HCT116 (cell line): Measurements from ENCODE around the gene PVRIG. TPM values are rescaled to one million over a fixed set of nuclear protein-coding genes. Genes with fewer than 3 reads are reported as not detected.
"Not testable (repeated sequence)": the region's sequence is repeated elsewhere in the genome, so short reads cannot be mapped to it uniquely, and the experiment has no call there.

Source experiments
- ATAC-seq: fragments of 200-7000 bp; cut with Tn5 transposase; 2 replicates; pipeline ENCODE4 v1.9.1; 2020; ENCODE audit warnings: mild to moderate bottlenecking, moderate library complexity
- BruUV-seq: library from RNA; stranded (reverse); fragments of 400-500 nt; replicated peaks from 2 replicates; lab custom pipeline; 2021; lab: Mats Ljungman, UMichigan
- CTCF ChIA-PET: fragments of 300-600 bp; sonication (Branson Sonifier 250); formaldehyde crosslinking; loops from one replicate; lab custom pipeline; 2021; ENCODE audit warnings: antibody characterized with exemption; lab: Charles Lee
- POLR2A ChIA-PET: fragments of 300-600, 350-600 bp; sonication (Branson Sonifier 250); formaldehyde crosslinking; loops from one replicate; lab custom pipeline; 2021; ENCODE audit warnings: antibody characterized with exemption; lab: Charles Lee
- RAD21 ChIA-PET, 2 experiments: fragments of 300-600 bp; sonication (Branson Sonifier 250); formaldehyde crosslinking; loops; one replicate each; lab custom pipeline; 2023; ENCODE audit warnings: low total read pairs in 2 of 2; ENCODE audit not compliant: uncharacterized antibody in 2 of 2, unreplicated experiment in 2 of 2, low non-redundant PET in 1 of 2; lab: Charles Lee
- DNase-seq: peaks from one replicate; pipeline ENCODE4 v3.0.0-alpha.2; 2010; ENCODE audit warnings: low read depth, low spot score
- H2AFZ ChIP-seq: fragments of 200-600 bp; shearing (Covaris generic), sonication (generic); 2 replicates; pipeline ENCODE4 v1.6.1; 2017; ENCODE audit warnings: low read depth, mixed run types, mixed read lengths, antibody characterized with exemption, low read length; ENCODE audit not compliant: poor library complexity, severe bottlenecking
- H3K27ac ChIP-seq: 2 replicates; pipeline ENCODE4 v1.5.1; 2012; ENCODE audit warnings: low read depth, low read length
- H3K27me3 ChIP-seq: fragments of 200-600 bp; sonication (generic); 2 replicates; pipeline ENCODE4 v1.6.1; 2016; ENCODE audit warnings: mixed run types, low read length, mixed read lengths; ENCODE audit not compliant: insufficient read depth
- H3K36me3 ChIP-seq, 2 experiments: fragments of 200-500 bp in 1 of 2; fragments of 200-600 bp in 1 of 2; sonication (Bioruptor generic) in 1 of 2; sonication (generic) in 1 of 2; 2 replicates each; pipeline versions ENCODE4 v1.5.1 to v1.6.1; 2014 to 2016; ENCODE audit warnings: low read length in 2 of 2, inconsistent platforms in 1 of 2, mixed read lengths in 1 of 2, mixed run types in 1 of 2; ENCODE audit not compliant: insufficient read depth in 2 of 2, control insufficient read depth in 1 of 2
- H3K4me1 ChIP-seq, 2 experiments: fragments of 200-600 bp in 1 of 2; sonication (generic) in 1 of 2; 2 replicates each; pipeline versions ENCODE4 v1.5.1 to v1.6.1; 2012 to 2017; ENCODE audit warnings: low read length in 2 of 2, inconsistent platforms in 1 of 2, mild to moderate bottlenecking in 1 of 2, mixed read lengths in 1 of 2, mixed run types in 1 of 2, moderate library complexity in 1 of 2; ENCODE audit not compliant: insufficient read depth in 2 of 2, control insufficient read depth in 1 of 2
- H3K4me2 ChIP-seq: fragments of 200-600 bp; sonication (generic); 2 replicates; pipeline ENCODE4 v1.6.1; 2017; ENCODE audit warnings: mixed run types, low read length, mixed read lengths
- H3K4me3 ChIP-seq, 2 experiments: fragments of 200-600 bp in 1 of 2; sonication (generic) in 1 of 2; replicated peaks in 1 of 2; 2 replicates each; pipeline ENCODE4 v1.5.1; 2011 to 2016; ENCODE audit warnings: low read length in 2 of 2, control low read depth in 1 of 2, low read depth in 1 of 2, mild to moderate bottlenecking in 1 of 2, mixed read lengths in 1 of 2, mixed run types in 1 of 2
- H3K79me2 ChIP-seq: fragments of 200-600 bp; sonication (generic); 2 replicates; pipeline ENCODE4 v1.6.1; 2017; ENCODE audit warnings: mild to moderate bottlenecking, mixed run types, low read length, moderate library complexity, mixed read lengths; ENCODE audit not compliant: insufficient read depth
- H3K9ac ChIP-seq: fragments of 200-600 bp; sonication (generic); 2 replicates; pipeline ENCODE4 v1.6.1; 2016; ENCODE audit warnings: low read length, mixed read lengths
- H3K9me2 ChIP-seq: fragments of 200-600 bp; sonication (generic), shearing (Covaris generic); 2 replicates; pipeline ENCODE4 v1.6.1; 2017; ENCODE audit warnings: mixed run types, mild to moderate bottlenecking, moderate library complexity; ENCODE audit not compliant: insufficient read depth
- H3K9me3 ChIP-seq, 2 experiments: fragments of 200-500 bp in 1 of 2; fragments of 200-600 bp in 1 of 2; sonication (Bioruptor generic) in 1 of 2; sonication (generic) in 1 of 2; 2 replicates each; pipeline ENCODE4 v1.6.1; 2014 to 2017; ENCODE audit warnings: low read length in 2 of 2, mixed read lengths in 2 of 2, inconsistent platforms in 1 of 2, low read depth in 1 of 2, mild to moderate bottlenecking in 1 of 2, mixed run types in 1 of 2, moderate library complexity in 1 of 2; ENCODE audit not compliant: control insufficient read depth in 1 of 2, insufficient read depth in 1 of 2
- H4K20me1 ChIP-seq: fragments of 200-600 bp; sonication (generic), shearing (Covaris generic); 2 replicates; pipeline ENCODE4 v1.6.1; 2017; ENCODE audit warnings: mixed run types, mild to moderate bottlenecking, moderate library complexity; ENCODE audit not compliant: insufficient read depth
- CBX3 ChIP-seq: IDR thresholded peaks from 2 replicates; pipeline ENCODE4 v1.6.1; 2012; ENCODE audit warnings: low read depth
- CEBPB ChIP-seq: IDR thresholded peaks from 2 replicates; pipeline ENCODE4 v1.6.1; 2012; ENCODE audit warnings: low read depth
- CTCF ChIP-seq, 3 experiments: fragments of 200-600 bp in 1 of 3; sonication (generic) in 1 of 3; IDR thresholded peaks in 2 of 3; conservative IDR thresholded peaks in 1 of 3; 2 replicates each; pipeline ENCODE4 v1.5.1; 2012 to 2017; ENCODE audit warnings: low read depth in 2 of 3, low read length in 2 of 3, antibody characterized with exemption in 1 of 3, borderline replicate concordance in 1 of 3, control low read depth in 1 of 3, mild to moderate bottlenecking in 1 of 3, mixed read lengths in 1 of 3, mixed run types in 1 of 3, moderate library complexity in 1 of 3; ENCODE audit not compliant: insufficient read depth in 1 of 3
- ELF1 ChIP-seq: IDR thresholded peaks from 2 replicates; pipeline ENCODE4 v1.6.1; 2012; ENCODE audit warnings: low read depth, borderline replicate concordance
- POLR2AphosphoS5 ChIP-seq: IDR thresholded peaks from 2 replicates; pipeline ENCODE4 v1.6.1; 2011; ENCODE audit warnings: mild to moderate bottlenecking, low read depth, low read length, moderate library complexity
- RAD21 ChIP-seq: IDR thresholded peaks from 2 replicates; pipeline ENCODE4 v1.6.1; 2012; ENCODE audit warnings: low read depth, mild to moderate bottlenecking
- SIN3A ChIP-seq: IDR thresholded peaks from 2 replicates; pipeline ENCODE4 v1.6.1; 2012; ENCODE audit warnings: low read depth
- SRF ChIP-seq: IDR thresholded peaks from 2 replicates; pipeline ENCODE4 v1.6.1; 2012; ENCODE audit warnings: low read depth
- TCF7L2 ChIP-seq: IDR thresholded peaks from 2 replicates; pipeline ENCODE4 v1.7.0; 2011; ENCODE audit warnings: borderline replicate concordance, inconsistent platforms; ENCODE audit not compliant: insufficient read depth, insufficient read length; ENCODE audit errors: extremely low read depth
- YY1 ChIP-seq: IDR thresholded peaks from 2 replicates; pipeline ENCODE4 v1.6.1; 2011; ENCODE audit warnings: low read length, low read depth, moderate library complexity, mild to moderate bottlenecking; ENCODE audit not compliant: insufficient replicate concordance; ENCODE audit errors: extremely low read depth
- ZBTB33 ChIP-seq: IDR thresholded peaks from 2 replicates; pipeline ENCODE4 v1.6.1; 2011; ENCODE audit warnings: mild to moderate bottlenecking, low read length, moderate library complexity; ENCODE audit not compliant: insufficient replicate concordance; ENCODE audit errors: extremely low read depth
- intact Hi-C: fragments of 100-400 bp; cut with micrococcal nuclease; formaldehyde crosslinking; loops from 2 replicates; pipeline ENCODE4 v1.10.0; 2022
- total RNA-seq: library from RNA; stranded (reverse); gene quantifications from one replicate; pipeline ENCODE4 v1.2.1, GENCODE V29; 2021; ENCODE audit not compliant: unreplicated experiment

The PVRIG gene
- total RNA-seq, 1 experiment from 2014 or later: 0.30 TPM

DNA sequence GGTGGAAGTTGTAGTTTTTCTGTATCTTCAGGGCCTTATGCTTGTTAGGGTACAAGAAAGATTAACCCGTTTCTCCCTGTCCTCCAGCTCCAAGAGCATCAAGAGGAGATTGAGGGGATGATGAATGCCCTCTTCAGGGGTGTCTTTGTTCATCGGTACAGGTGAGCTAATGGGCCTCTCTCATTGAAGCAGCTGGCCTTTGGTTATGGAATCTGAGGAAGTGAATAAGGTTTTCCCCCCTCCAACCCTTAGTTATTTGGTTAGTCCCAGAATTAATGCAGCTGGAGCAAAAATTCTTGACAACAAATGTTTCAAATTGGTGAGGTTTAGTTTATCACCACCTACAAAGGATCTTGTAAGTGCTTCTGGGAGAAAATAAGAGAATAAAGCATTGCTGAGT is 24.5 kb upstream of the PVRIG start:
- no peaks in the 10 kb centered on the region for H3K36me3 ChIP-seq
- intact Hi-C loops: loop anchor here (10.0 kb wide), 1 partner anchor 210 kb away; no protein-coding TSS in a partner anchor
- DNase-seq (no peak), ATAC-seq (no peak)
- no TSS peak for BruUV-seq
- no peaks in the 10 kb centered on the region for H4K20me1 ChIP-seq
- ChIA-PET CTCF (no interaction called here), RAD21 (no interaction called here), POLR2A (no interaction called here)
- no peak overlapping the region for H2AFZ ChIP-seq
- peaks cover 0 to under 1% of the 10 kb centered on the region in 2 experiments; a peak in 2 of 4 replicates for H3K4me1 ChIP-seq
- H3K9me2 ChIP-seq: no peaks in the 10 kb centered on the region
- no peaks in the 10 kb centered on the region for H3K9me3 ChIP-seq
- no peak overlapping the region for H3K4me3 ChIP-seq
- no peak overlapping the region for H3K4me2 ChIP-seq
- H3K27me3 ChIP-seq: no peaks in the 10 kb centered on the region
- TF ChIP-seq ZBTB33 (no peak), CBX3 (no peak), RAD21 (no peak), ELF1 (no peak), POLR2AphosphoS5 (no peak), YY1 (no peak), TCF7L2 (no peak), CEBPB (no peak), SIN3A (no peak), CTCF (IDR thresholded peaks at IDR 0.05 in 2 of 3, conservative IDR thresholded peaks at IDR 0.05 in 1 of 3; ENCODE audit: borderline replicate concordance in 1 of 3, insufficient read depth in 1 of 3, low read depth in 2 of 3, low read length in 2 of 3) (no peak), SRF (no peak)
- H3K9ac ChIP-seq: no peak overlapping the region
- H3K27ac ChIP-seq: no peak overlapping the region
- H3K79me2 ChIP-seq: no peaks in the 10 kb centered on the region

DNA sequence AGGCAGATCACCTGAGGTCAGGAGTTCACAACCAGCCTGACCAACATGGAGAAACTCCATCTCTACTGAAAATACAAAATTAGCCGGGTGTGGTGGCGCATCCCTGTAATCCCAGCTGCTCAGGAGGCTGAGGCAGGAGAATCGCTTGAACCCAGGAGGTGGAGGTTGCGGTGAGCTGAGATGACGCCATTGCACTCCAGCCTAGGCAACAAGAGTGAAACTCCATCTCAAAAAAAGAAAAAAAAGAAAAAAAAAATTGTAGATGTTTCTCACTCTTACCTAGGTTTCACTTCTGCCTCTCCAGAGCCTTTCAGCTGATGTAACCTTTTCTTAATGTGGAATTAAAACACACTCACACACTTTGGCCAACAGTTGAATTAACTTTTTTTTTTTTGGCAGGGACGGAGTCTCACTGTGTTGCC is 23.8 kb upstream of the PVRIG start:
- H3K79me2 ChIP-seq, H3K4me2 ChIP-seq, H3K4me3 ChIP-seq, H3K9ac ChIP-seq, H3K9me3 ChIP-seq, DNase-seq, H4K20me1 ChIP-seq, H3K27me3 ChIP-seq, H3K9me2 ChIP-seq, H2AFZ ChIP-seq, BruUV-seq, H3K36me3 ChIP-seq, CTCF ChIA-PET, POLR2A ChIA-PET, ATAC-seq, H3K4me1 ChIP-seq, RAD21 ChIA-PET, H3K27ac ChIP-seq: not testable (repeated sequence)
- intact Hi-C loops: loop anchor here (10.0 kb wide), 1 partner anchor 209 kb away; no protein-coding TSS in a partner anchor
